T-helper 2 cell (primary cell): Measurements from ENCODE around the gene ALG8.

Experiments used
- DNase-seq, 5 experiments: peaks; one replicate each; pipeline versions ENCODE4 v3.0.0 to v3.0.0-alpha.2; 2012 to 2022

The ALG8 gene

GRCh38 chr11:78158987-78159652 is 19.7 kb upstream of the ALG8 start:
- no peak for DNase-seq

DNA sequence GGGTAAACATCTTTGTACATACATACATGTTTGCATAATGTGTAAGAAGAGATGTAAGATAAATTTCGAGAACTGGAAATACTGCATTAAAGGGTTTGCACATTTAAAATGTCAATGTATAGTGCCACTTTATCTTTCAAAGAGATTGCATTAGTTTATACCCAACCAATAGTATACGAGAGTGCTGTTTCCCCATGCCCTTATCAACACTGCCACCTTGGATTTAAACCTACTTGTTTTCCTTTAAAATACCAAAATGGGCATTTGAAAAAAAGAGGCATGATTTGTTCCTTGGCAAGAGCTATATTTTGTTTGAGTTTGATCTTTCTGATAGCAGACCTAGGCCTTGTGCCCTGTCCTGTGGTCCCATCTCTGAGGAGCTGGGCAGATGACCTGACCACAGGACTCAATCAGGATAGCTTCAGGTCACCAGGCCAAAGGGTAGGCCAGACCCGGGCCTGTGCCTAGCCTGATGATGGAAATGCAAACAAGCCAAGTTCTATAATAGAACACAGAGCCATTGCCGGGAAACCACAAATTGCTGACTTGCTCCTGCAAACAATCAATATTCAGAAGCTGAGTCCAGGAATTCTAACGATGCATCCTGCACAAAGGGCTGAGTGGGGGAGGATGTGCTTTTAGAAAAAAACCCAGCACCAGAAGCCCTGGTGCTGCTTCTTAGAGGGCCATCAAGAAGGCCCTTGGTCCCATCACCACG is 16.9 kb upstream of the ALG8 start:
- DNase-seq: no peak

DNA sequence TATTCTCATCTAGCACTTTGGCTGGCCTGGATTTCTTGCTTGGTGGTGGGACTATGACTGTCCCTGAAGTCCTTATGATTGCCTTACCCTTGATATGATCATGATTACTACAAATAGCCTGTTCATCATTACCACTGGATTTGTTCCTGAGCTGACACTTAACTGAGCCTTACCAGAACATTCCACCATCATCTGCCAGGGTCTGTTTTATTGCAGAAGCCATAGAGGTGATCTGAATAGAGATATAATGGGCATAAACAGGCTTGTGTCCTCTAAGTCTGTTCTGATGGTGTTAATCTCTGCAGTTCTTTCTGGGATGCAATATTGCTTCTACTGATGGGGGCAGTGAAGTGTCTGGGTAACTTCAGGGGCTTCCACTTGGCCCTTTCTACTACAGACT is 12.4 kb upstream of the ALG8 start:
- no peak for DNase-seq

DNA sequence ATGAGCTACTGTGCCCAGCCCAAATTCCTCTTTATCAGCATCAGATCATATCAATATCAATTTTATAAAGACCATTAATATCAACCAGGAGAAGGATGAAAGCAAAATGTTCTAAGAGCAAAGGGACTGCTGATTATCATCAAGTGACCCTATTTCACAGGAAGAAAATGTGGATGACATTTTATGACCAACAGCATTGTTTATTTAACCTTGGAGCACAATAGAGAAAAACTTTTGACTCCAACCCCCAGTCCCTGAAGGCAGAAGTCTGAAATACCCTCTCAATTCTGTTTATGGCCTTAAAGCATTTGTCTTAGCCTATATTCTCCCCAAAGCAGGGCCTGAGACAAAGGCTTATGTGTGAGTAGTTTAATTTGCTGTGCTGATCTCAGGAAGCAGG is 11.3 kb upstream of the ALG8 start:
- DNase-seq: no peak

- no peak for DNase-seq
These were observed 10.9 kb upstream of the ALG8 start for GRCh38 chr11:78150346-78150745.

- DNase-seq: peak in 1 of 5 experiments; percentile 31
These were observed 10.2 kb upstream of the ALG8 start for GRCh38 chr11:78149646-78150045.

DNA sequence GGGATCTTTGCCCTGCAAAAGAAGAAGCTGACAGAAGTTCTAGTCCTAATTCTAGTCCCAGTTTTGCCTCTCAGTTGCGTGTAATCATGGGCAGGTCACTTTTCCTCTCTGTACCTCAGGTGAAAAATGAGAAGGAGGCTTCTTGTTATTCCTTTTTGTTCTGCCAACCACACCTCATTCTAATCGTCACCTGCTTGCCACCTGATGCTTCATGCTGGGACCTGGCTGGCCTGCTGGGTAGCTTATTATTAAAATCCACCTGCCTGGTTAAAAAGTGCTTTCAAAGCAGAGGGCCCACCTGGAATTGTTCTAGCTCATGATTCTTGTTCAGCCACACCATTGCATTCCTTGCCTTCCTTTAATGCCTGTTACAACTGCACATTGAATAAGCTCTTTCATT is 8.4 kb upstream of the ALG8 start:
- DNase-seq: no peak

DNA sequence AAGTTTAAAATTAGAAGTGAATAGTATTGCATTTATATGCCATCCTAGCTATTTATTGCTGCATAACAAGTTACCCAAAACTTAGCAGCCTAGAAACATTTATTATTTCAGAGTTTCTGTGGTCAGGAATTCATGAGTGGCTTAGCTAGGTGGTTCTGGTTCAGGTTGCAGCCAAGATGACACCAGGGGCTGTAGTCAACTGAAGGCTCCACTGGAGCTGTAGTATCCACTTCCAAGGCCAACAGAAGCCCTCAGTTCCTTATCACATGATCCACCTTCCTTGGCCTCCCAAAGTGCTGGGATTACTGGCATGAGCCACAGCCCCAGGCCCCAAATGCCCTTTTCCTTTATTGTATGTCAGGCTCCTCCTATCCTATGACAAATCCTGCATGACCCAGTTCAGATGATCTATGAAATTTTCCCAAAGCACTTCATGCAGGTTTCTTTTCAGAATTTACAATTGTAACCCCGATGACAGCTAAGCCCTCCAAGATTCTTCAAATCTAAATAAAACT is 6.1 kb upstream of the ALG8 start:
- DNase-seq: no peak

DNA sequence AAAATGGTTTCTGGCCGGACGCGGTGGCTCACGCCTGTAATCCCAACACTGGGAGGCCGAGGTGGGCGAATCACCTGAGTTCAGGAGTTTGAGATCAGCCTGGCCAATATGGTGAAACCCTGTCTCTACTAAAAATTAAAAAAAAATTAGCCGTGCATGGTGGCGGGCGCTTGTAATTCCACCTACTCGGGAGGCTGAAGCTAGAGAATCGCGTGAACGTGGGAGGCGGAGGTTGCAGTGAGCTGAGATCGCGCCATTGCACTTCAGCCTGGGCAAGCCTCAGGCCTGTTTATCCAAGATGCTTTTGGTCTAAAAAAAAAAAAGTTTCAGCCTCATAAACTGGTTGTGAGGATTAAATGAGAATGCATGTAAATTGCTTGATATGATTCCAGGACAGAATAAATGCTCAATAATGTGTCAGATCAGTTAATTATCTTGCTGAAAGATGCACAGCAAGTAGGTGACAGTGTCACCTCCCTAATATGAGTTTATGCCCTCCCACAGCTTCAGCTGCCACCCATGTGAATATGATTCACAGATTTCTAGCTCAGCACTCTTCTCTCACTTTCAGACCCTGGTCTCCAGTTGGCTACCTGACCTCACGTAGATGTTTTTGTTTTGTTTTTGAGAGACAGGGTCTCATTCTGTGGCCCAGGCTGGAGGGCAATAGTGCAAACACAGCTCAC is 1.1 kb upstream of the ALG8 start:
- DNase-seq: peak in 1 of 5 experiments; percentile 48

DNA sequence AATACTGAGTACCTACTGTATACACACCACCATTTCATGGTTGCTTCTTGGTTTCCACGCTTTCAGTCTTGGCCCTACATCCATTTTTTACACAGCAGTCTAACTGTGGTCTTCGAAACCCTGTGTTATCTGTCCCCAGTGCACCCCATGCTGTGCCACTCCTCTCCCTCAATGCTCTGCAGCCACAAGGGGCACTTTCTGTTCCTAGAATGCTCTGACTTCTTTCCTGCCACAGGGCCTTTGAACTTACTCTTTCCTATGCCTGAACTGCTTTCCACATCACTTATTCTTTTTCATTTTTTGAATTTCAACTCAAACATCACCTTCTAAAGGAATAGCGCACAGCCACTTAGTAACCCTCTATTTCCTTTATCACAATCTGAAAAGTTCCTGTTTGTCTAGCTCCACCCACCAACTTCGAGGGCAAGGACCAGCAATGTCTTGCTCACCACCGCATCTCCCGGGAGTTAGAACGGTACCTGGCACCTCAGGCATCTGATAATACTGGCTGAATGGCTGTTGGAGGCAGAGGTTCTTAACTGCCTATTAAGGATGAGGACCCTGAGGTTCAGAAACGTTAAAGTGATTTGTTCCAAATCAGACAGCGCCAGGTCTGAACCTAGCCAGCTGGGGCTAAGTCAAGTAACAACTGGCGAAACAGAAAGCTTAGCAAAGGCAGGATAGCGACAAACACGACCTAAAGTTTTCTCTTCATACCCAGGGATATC is 568 bp downstream of the ALG8 start:
- peak in 4 of 5 experiments; percentile 1 to 71 (median 12) for DNase-seq

GRCh38 chr11:78138291-78138690 is 1.1 kb downstream of the ALG8 start:
- no peak for DNase-seq

GRCh38 chr11:78132475-78132874 is 7.0 kb downstream of the ALG8 start:
- DNase-seq: no peak

DNA sequence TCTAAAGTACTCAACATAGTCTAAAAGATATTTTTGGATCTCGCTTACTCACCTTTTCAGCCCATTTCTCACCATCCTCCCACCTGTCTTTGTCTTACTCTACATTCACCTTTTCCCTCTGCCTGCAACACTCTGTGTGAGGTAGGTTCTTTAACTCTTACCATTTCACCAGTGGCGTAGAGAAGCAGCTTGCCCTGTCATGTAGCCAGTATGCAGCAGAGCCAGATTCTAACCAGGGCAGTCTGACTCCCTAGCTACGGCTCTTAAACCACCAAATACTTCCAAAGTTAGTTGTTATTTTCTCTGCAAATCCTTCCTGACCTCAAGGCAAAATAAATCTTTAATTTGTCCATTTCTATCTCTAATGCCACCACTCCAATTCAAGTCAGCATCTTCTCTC is 7.5 kb downstream of the ALG8 start:
- DNase-seq: no peak

DNA sequence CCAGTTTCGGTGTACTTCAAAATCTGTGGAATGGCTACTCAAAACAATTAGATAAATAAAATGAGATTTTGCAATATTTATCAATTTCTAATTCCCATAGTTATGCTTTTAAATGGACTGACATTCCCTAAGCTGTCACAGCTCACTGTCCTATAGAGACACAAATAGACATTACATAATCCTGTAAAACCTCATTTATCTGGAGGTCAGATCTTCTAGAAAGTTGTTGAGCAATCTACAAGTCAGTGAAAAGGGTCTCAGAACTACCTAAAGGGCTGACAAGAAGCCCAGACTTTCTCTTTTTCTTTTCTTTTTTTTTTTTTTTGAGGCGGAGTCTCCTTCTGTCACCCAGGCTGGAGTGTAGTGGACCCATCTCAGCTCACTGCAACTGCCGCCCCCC is 12.0 kb downstream of the ALG8 start:
- DNase-seq: no peak

DNA sequence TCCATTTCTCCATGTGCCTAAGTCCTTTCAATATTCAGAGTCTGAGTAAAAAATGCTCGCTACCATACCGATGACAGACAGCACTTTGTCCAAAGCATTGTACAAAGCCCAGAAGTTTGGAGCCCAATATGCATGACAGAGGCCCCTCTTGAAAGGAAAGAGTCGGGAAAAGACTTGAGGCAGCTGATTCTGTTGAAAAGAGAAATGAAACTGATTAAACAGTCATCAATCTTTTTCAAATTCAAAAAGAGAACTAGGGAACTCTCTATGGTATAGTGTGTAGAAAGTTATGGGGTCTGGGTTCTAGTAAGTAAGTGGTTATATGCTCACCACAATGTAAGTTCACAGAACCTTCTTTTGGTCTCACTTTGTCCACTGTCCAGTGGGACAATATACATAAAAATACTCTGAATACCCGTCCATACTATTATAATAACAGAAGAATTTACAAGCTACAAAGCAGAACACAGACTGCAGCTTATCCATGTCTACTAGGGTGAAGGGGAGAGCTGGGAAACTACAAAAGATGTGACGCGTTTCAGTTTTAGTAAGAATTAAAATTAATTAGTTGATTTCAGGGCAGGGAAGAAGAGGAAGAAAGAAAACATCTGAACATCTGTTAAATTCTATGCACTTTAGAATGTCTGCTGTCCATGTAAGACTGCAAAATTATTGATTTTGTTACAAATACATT is 26.7 kb downstream of the ALG8 start:
- no peak for DNase-seq

GRCh38 chr11:78111298-78111697 is 28.1 kb downstream of the ALG8 start:
- no peak for DNase-seq

DNA sequence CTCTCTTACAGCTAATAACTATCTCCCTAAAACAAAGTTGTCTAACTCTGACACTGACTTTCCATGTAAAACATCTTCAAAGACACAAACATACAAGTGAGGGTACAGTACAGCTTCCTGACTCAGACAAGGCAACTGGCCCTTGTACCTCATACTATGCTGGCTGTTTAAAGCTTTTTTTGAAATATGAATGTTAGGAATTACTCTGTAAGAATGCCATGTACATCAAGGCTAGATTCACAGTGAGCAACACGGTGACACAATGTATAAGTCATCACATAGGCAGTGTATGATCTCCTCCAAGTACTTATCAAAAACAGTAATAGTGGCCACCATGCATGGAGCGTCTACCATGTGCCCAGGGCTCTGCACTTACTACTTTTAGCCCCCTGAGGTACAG is 28.6 kb downstream of the ALG8 start:
- no peak for DNase-seq

DNA sequence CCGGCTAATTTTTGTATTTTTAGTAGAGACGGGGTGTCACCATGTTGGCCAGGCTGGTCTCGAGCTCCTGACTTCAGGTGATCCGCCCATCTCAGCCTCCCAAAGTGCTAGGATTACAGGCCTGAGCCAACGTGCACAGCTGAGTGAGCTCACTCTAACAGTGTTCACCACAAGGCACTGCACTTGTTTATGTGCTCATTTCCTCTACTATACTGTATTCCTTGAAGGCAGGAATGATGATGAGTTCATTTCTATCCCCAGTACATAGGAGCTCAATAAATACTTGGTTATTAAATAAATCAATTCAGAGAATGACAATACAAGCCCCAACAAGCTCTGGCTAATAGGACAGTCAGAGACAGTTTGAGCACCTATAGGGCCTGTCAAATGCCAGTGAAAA is 29.1 kb downstream of the ALG8 start:
- DNase-seq: no peak

GRCh38 chr11:78109081-78110015 is 30.1 kb downstream of the ALG8 start:
- DNase-seq: no peak

GRCh38 chr11:78100676-78101472 is 38.6 kb downstream of the ALG8 start:
- no peak for DNase-seq
